Measurements from ENCODE around the gene NNT.

GRCh38 chr5:43555895-43556606 is 46.9 kb upstream of the NNT start:
- TF ChIP-seq POLR2A (IDR thresholded peaks at IDR 0.05) (no peak), POLR2AphosphoS5 (IDR thresholded peaks at IDR 0.05) (peak in 2 of 3 donors; percentile 30 to 68)

Data from spleen (tissue), 3 donors.